ENCODE data around the gene CNOT11. TPM values are rescaled to one million over a fixed set of nuclear protein-coding genes. Genes with fewer than 3 reads are reported as not detected.

CNOT11 gene
- total and polyA plus RNA-seq, 2 of the 4 experiments (the other 2 are of a cell fraction) = 36.4 to 55.8 TPM

DNA sequence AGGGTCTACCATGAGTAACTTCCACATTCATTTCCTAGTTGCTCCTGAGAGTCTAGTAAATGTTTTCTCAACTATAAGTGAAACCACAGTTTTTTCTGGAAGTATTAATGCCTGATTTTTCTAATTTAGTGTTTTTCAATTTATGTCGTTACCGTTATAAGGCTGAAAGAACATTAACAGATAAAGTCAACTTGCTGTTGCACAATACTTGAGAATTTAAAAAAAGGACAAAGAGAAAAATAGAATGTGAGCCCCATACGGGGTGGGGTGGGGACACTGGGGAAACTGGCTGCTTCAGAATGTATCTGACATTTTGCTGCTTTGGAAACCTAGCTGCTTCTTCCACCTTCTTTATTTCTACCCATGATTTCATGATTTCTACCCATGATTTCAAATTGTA lies 26.2 kb downstream of the CNOT11 start:
- no TSS peak for BruUV-seq (replicated peaks)
- Histone ChIP-seq H4K20me1 (ENCODE audit: insufficient read depth, low read length) (no peaks in the 10 kb centered on the region), H3K9me1 (ENCODE audit: insufficient read depth, low read length) (peaks cover 10% of the 10 kb centered on the region), H4K8ac (ENCODE audit: low read depth in 2 of 2, low read length in 2 of 2) (no peak overlapping the region), H3K4me1 (ENCODE audit: control insufficient read depth, insufficient read depth, low read length) (no peaks in the 10 kb centered on the region), H2BK5ac (ENCODE audit: low read depth, low read length, poor library complexity, severe bottlenecking) (no peak overlapping the region), H2BK120ac (ENCODE audit: low read depth, low read length) (no peak overlapping the region), H4K5ac (ENCODE audit: low read depth, low read length) (no peak overlapping the region), H2AK9ac (replicated peaks; ENCODE audit: low read depth, low read length, poor library complexity) (no peak overlapping the region), H3K4ac (ENCODE audit: low read depth, low read length) (no peak overlapping the region), H3K4me2 (ENCODE audit: low read depth, low read length) (no peak overlapping the region), H3K4me3 (ENCODE audit: insufficient read depth, low read depth, low read length) (no peak overlapping the region), H3K27ac (ENCODE audit: insufficient read depth, low read length) (no peak overlapping the region), H3K9ac (ENCODE audit: low read depth, low read length) (no peak overlapping the region), H3K79me1 (ENCODE audit: low read depth in 1 of 2, low read length in 2 of 2) (peaks cover 14 to 28% of the 10 kb centered on the region in 2 experiments; a peak in 3 of 4 replicates), H4K91ac (ENCODE audit: insufficient read depth, low read depth, low read length) (no peak overlapping the region), H2BK15ac (ENCODE audit: low read depth, low read length) (no peak overlapping the region), H3K56ac (ENCODE audit: extremely low read depth, insufficient read depth, low read length) (no peak overlapping the region), H3K14ac (replicated peaks; ENCODE audit: low read depth, low read length) (no peak overlapping the region), H3K27me3 (ENCODE audit: control insufficient read depth, insufficient read depth, low read length) (no peaks in the 10 kb centered on the region), H2AFZ (replicated peaks; ENCODE audit: low read length, poor library complexity) (no peak overlapping the region), H3K18ac (ENCODE audit: low read depth, low read length) (no peak overlapping the region), H3K23ac (ENCODE audit: low read depth, low read length) (no peak overlapping the region), H2AK5ac (ENCODE audit: low read depth, low read length) (no peak overlapping the region), H2BK20ac (ENCODE audit: low read depth, low read length) (no peak overlapping the region), H3K9me3 (ENCODE audit: control insufficient read depth, insufficient read depth, low read length) (no peaks in the 10 kb centered on the region), H3K36me3 (ENCODE audit: control insufficient read depth, insufficient read depth, low read length) (peaks cover 26% of the 10 kb centered on the region)
- no peak for ATAC-seq (ENCODE audit: low read depth)
- dilution Hi-C loops (cut with HindIII; ENCODE audit: low sequenced_read_pairs, unreplicated experiment) (no loop called here), intact Hi-C loops (cut with micrococcal nuclease) (no loop called here), in situ Hi-C loops (cut with MboI; ENCODE audit: low sequenced_read_pairs) (no loop called here)
- no peak for DNase-seq
- no CpG with 5 or more reads among the region's 3 CpGs for WGBS, 2 experiments (ENCODE audit: extremely low coverage in 2 of 2, insufficient read length in 1 of 2)
- CTCF ChIA-PET = interaction anchor here (0.7 kb wide), 1 partner anchor 463 kb away, joined by 3 read pairs; no protein-coding TSS in a partner anchor
- POLR2A ChIA-PET (ENCODE audit: unreplicated experiment) = interaction anchor here (0.7 kb wide), 1 partner anchor 500 kb away, joined by 3 read pairs; no protein-coding TSS in a partner anchor
- TF ChIP-seq RFX5 (IDR thresholded peaks at IDR 0.05; ENCODE audit: low read depth, low read length) = no peak
- TF ChIP-seq CEBPB (IDR thresholded peaks at IDR 0.05; ENCODE audit: low read depth, low read length) = peak; percentile 80
- no peak for TF ChIP-seq CHD1 (IDR thresholded peaks at IDR 0.05; ENCODE audit: low read depth, low read length)
